MV-4-11 (cell line): ENCODE results near the gene GAK.

Experiments used
- DNase-seq: peaks from one replicate; lab custom pipeline; 2025; lab: John Stamatoyannopoulos, UW

GAK gene

DNA sequence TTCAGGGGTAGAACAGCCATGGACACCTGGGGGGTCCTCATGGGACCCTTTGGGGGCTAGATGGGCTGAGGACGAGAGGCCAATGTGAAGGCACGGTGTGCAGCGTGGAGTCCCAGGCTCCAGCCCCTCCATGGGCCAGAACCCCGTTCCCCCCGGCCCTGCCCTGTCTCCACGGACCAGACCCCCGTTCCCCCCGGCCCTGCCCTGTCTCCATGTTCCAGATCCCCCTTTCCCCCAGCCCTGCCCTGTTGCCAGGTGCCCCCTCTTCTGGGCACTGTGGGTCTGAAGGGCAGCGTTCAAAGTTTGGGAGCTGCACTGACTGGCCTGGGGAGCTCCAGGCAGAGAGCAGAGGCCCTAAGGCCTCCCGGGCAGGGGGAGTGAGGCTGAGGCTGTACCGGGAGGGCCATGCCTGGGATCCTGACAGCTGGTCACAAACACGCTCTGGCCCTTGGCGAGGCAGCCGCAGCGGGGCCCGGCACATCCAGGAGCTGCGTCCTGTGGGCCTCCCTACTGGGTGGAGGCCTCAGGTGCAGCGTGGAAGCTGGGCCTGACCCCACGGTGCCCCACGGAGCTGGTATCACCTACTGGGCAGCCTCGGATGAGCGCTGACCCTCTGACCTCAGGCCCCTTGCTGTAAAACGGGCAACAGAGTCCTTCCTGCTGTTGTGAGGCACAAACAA, 32.4 kb upstream of the GAK start:
- no peak for DNase-seq

DNA sequence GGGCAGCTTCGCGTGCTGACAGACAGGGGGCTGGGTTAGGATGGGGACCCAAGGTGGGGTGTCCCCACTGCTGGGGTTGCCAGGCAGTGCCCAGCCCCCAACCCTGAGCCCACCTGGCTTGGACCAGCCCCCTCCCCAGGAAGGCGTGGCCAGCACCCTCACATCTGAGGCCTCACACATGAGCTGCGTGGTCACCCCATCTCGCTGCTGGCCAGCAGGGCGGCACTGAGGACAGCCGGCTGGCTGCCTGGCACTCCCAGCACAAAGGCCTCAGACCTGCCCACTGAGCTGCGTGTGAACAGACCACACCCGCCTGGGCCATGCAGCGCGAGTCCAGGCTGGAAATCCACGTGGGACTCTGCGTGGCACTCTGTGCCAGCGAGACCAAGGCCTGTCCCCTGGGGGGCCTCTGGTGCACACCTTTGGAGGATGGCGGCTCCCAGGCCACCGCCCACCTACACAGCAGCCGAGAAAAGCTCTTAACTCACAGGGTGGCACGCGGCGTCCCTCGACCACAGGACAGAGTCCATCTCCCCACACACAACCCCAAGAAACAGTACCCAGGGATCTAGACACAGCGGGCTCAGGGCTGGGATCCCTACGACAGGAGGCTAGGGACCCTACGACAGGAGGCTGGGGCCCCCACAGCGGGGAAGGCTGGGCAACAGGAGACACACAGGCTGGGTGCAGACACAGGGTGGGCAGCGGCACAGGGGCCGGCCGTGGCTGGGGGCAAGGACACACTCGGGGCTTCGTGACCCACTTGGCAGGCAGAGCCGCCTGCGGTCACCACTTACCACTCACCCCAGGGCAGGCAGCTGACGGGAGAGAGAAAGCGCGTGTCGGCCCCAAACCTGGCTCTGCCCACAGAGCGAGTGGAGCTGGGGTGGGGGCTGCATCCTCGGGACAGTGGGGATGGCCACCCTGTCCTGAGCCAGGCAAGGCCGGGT, 31.4 kb upstream of the GAK start:
- DNase-seq, result no peak

DNA sequence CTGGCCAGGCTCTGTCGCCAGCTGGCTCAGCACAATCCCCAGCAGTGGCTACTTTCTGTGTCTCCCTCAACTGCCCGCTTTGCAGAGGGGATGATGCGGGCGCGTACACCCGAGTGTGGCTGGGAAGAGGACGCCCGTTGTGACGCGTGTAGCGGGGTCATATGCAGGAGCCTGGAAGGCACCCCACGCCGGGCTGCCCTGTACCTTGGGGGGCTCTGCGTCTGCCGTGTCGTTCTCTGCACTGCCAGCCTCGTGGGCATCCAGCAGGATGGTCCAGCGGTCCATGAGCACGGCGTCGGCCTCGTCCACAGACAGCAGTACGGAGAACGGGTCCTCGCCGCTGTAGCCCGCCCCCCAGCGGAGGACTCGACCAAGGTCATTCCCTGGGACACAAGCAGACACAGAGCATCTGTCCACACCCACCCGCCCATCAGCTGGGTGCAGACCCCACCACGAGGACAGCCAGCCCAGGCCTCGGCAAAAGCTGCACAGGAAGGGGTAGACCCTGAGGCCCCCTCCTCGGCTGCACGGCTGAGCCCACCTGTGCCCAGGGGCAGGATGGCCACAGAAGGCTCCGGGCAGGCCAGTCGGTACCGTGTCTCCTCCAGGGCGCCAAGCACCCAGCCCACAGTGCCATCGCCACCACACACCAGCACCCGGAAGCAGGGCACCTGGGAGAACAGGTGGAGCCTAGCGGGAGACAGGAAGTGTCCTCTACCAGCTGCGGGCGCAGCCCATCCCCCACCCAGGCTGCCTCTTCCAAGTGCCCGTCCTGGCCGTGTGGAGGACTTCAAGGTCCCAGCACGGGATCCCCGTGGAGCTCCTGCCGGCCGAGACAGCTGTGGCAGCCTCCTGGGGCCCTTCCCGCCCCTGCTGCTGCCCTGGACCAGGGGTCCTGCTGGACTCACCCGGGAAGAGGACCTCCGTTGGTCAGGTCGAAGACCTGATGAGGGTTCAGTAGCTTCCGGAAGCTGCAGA, 30.4 kb upstream of the GAK start:
- DNase-seq, result no peak

DNA sequence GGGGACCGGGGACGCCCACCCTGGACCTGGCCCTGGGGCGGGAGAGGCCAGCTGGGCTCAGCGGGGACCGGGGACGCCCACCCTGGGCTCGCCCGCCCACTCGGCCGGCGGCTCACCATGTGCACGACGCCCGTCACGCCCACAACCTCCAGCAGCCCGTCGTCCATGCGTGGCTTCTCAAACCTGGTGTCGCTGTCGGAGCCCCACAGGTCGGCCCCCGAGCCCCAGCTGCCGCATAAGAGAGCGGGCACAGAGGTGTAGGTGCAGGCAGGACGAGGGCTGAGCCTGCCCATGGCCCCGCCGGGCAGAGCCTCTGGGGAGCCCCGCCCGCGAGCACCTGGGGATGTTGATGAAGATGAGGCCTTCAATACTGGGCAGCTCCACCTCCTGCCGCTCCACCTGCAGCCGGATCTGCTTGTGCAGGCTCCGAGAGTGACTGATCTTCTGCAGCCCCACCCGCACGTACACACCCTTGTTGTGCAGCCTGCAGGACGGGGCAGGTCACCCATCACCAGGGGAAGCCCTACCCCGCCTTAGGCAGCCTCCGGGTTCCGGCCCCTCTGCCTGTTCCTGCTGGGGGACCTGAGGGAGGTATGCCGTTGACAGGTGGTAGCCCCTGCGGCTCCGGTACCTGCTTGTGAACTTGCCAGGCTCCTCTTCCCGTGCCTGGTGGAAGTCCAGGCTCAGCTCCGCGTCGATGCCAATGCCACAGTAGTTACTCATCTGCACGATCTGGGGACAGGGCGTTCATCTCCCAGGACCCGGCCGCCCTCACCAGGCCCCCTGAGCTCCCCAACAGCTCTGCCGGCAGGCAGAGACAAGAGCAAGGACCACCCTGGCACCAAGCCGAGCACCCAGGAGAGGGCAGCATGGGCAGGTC, 29.5 kb upstream of the GAK start:
- DNase-seq, result no peak

DNA sequence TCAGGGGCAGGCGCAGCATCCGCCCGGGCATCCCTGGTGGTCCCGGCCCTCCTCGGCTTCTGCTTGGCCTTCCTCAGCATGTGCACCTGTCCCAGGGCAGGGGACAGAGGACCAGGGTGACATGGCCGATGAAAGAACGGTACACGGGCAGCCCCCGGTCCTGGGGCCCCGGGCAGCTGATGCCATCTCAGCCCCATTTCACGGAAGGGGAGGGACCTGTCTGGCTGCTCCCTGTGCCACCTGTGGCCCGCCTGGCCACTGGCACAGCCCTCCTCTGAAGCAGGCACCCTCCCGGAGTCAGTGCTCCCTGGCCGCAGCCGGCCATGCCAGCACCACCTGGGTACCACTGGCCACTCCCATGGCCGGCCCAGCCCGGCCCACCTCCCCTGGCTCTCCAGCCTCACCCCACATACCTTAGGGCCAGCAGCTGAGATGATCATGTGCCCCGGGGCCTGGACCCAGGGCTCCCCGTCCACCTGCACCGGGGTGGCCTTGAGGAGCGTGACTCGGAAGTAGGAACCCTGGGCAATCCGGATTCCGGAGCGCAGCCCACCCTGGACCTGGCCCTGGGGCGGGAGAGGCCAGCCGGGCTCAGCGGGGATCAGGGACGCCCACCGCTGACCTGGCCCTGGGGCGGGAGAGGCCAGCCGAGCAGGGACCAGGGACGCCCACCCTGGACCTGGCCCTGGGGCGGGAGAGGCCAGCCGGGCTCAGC, 28.7 kb upstream of the GAK start:
- no peak for DNase-seq

DNA sequence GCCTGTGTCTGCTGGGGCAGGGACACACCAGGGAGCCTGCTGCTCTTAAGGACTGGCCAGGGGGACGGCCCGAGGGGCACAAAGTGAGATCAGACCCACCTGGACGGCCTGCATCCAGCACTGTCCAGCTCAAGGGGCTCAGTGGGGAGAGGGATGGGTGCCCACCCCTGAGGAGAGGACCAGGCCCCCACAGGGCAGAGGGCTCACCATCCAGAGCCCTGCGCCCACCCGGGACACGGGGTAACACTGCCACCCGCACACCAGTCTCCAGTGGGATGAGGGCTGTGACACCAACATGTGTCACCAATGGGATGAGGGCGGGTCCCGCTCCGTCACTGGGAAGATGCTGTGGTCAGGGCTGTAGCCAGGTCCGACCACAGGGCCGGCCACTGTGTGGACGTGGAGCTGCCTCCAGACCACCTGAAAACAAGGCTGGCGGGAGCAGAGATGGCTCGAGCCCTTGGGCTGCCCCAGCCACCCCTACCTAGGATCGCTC, 28.1 kb upstream of the GAK start:
- no peak for DNase-seq

DNA sequence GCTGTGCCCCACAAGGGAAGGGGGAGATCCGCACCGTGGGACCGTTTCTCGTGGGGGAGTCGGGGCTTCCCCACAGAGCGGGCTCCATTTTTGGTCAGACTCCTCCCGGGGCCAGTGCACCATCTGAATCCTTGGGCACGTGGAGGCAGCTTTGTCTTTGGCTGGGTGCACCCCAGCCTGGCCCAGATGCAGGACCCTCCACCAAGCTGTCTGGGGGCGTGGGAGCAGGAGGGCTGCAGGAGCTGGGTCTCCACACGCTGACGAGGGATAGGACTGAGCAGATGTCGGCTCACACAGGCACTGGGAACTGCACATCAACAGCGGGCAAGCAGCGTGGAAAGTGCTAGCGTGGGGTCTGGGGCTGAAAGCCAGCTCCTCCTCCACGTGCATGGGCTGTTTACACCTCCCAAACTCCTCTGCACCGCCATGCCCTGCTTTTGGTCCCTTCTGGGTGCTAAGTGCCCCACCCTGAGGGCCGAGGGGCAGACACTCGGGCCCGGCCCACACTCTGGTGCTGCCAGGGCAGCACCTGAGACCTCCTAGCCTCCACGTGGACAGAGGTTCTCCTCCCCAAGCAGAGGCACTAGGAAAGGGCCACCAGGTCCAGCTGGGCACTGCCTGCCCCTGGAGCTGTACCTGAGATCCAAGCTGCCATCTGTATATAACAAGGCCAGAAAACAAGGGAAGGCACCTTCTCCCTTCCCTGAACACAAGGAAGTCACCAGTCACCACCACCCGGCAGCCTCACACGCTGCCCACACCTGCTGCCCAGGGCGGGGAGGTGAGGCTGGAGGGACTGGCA, 27.4 kb upstream of the GAK start:
- no peak for DNase-seq

DNA sequence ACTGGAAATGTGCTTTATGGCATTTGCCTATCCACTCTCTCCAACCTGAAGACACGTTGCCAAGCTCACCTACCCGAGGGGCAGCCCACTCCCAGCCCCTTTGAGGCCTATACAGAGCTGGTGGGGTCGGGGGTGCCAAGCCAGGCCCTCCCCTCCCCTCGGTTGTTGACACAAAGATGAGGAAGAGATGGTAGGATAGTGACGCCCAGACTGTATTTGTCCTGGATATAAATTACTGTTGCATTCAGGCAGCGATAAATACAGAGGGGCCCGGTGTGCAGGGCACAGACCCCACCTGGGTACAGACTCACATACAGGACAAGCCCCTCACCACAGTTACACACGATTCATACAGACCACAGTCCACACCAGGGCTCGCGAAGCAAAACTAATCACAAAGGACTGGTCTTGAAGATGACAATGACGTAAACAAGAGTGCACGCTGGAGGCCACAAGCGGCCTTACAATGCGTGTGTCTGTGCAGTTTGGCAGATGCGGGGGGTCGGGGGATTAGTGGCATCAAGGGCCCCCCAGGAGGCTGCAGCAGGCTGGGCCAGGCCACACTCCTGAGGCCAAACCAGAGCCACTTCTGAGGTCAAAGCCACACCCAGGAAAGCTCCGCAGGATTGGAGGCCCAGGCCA, 26.7 kb upstream of the GAK start:
- no peak for DNase-seq

DNA sequence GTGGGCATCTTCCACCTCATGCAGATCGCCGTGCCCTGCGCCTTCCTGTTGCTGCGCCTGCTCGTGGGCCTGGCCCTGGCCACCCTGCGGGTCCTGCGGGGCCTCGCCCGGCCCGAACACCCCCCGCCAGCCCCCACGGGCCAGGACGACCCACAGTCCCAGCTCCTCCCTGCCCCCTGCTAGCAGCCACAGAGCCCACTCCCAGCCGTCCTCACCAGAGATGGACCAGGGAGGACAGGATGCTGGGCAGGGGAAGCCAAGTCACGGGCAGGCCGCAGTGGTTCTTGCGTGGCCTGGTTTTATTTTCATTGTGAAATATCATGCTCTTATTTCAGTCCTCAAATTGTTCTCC, 26.2 kb upstream of the GAK start:
- DNase-seq, result no peak

DNA sequence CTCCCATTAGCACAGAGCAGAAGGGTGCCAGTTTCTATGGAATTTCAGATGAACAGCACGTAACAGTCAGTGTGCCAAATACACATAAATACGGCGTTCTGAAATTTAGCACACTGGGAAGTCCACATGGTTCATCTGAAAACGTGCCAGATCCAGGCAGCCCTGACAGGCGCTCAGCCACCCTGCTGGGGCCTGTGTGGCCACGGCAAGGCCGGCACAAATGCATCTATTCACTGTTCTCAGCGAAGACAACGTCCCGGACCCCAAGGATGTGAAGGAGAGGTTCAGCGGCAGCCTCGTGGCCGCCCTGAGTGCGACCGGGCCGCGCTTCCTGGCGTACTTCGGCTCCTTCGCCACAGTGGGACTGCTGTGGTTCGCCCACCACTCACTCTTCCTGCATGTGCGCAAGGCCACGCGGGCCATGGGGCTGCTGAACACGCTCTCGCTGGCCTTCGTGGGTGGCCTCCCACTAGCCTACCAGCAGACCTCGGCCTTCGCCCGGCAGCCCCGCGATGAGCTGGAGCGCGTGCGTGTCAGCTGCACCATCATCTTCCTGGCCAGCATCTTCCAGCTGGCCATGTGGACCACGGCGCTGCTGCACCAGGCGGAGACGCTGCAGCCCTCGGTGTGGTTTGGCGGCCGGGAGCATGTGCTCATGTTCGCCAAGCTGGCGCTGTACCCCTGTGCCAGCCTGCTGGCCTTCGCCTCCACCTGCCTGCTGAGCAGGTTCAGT, 25.6 kb upstream of the GAK start:
- DNase-seq, result no peak

DNA sequence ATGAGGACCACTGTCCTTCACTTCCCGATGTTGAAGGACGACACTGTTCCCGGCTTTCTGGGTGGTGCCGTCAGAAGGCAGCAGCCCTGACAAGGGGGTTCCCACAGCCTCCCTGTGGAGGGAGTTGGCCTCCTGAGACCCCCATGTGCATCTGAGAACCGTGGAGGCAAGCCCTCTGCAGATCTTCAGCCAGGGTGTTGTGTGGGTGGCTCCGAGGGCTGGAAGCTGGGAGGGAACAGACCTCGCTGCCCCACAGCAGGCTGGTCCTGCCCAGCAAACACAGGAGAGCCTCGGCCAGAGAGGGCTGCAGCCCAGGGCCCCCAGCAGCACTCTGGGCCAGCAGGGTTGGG, 25.1 kb upstream of the GAK start:
- no peak for DNase-seq

DNA sequence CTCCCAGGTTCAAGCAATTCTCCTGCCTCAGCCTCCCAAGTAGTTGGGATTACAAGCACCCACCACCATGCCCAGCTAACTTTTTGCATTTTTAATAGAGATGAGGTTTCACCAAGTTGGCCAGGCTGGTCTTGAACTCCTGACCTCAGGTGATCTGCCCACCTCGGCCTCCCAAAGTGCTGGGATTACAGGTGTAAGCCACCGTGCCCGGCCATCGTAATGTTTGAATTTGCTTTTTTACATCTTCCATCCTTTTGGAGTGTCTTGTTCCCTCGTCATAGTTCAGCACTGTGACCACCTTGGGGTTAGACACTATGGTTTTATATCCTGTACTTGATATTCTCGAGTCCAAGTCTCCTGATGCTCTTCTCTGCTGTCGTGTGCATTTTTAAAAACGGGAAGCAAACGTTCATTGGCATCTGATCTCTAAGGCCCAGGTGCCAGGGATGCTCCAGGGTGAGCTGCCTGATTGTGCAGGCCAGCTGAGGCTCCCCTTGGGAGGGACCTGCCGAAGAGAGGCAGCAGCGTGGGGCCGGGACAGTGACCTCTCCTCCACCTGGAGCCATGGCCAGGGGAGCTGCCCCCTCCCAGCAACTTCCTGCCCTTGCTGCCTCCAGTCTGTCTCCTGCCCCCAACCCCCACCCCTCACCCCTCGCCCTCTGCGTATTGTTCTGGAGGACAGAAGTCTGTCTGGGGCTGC, 24.6 kb upstream of the GAK start:
- no peak for DNase-seq

DNA sequence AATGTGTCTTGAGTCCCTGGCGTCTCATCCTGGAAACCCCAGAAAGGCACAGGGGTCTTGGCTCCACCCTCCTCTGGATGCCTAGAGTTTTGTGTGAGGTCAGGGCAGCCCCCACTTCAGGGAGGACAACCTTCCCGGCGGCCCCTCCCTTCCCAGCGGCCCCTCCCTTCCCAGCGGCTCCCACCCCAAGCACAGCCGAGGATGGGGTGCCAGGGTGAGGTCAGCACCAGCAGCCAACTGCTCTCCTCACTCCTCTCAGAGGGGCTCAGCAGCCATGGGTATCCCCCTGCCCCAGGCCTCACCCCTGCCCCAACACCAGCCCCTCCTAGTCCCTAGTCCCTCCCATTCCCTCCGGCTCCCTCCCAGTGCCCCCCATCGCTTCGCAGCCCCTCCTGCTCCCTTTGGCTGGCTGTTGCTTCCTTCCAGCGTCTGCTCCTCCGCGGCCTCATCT, 23.8 kb upstream of the GAK start:
- no peak for DNase-seq

DNA sequence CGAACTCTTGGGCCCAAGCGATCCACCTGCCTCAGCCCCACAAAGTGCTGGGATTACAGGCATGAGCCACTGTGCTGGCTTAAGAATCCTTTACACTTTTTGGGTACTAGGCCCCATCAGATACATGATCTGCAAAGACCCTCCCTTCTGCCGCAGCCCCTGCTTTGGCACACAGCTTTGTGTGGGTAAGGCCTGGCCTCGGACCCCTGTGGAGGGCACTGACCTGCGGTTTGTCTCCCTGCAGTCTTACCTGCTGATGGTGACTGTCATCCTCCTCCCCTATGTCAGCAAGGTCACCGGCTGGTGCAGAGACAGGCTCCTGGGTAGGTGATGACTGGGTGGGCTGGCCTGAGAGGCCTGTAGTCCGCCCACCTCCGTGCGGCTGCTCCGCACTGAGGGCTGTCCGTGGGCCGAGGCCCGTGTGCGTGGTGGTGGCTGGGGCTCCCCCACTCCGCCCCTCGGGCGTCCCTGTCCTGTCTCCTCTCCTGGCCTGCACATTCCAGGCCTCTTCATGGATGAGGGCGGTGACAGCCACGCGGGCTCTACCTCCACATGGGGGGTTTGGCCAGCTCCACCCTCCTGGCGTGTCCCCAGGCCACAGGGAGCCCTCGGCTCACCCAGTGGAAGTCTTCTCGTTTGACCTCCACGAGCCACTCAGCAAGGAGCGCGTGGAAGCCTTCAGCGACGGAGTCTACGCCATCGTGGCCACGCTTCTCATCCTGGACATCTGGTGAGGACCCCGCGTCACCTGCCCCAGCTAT, 23.2 kb upstream of the GAK start:
- DNase-seq, result no peak

DNA sequence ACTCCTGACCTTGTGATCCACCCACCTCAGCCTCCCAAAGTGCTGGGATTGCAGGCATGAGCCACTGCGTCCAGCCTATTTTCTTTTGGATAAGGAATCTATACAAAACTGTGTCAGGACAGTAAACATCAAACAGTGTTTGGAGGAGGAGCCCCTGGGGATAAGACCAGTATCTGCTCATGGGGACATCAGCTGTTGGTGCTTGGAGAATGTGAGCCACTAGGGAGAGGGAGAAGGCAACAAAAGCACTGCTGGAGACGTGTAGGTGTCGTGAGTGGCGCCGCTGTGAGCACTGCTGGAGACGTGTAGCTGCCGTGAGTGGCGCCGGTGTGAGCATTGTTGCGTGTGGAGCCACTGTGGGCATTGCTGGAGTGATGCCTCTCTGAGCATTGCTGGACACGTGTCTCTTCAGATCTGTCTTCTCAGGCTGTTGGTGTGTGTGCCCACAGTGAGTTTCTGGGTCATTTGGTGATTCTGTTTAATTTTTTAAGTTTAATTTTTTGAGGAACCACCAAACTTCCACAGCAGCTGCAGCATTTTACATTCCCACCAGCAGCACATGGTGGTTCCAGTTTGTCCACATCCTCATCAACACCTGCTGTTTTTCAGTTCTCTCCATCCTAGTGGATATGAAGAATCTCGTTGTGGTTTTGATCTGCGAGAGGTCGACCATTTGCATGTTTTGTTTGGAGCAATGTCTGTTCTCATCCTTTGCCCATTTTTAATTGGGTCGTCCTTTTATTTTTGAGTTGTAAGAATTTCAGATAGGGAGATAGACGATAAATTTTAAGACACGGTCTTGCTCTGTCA, 22.3 kb upstream of the GAK start:
- no peak for DNase-seq

DNA sequence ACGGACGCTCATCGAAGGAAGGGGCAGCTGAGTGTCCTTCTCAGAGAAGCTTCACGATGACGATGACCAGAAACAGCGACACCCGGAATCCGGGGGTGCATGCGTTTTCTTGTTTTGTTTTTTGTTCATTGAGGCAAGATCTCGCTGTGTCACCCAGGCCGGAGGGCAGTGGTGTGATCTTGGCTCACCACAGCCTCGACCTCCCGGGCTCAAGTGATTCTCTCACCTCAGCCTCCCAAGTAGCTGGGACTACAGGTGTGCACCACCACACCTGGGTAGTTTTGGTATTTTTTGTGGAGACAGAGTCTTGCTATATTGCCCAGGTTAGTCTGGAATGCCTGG, 21.4 kb upstream of the GAK start:
- no peak for DNase-seq
